Neuronal stem cell (in vitro differentiated cells): ENCODE results near the gene ABHD10.
A peak's percentile ranks its signal among the peaks of the same experiment; 100 is the strongest.

Experiments used
- DNase-seq: peaks from one replicate; pipeline ENCODE4 v3.0.0-alpha.2; 2013; ENCODE audit warnings: low spot score
- H2AFZ ChIP-seq: one replicate; pipeline ENCODE4 v1.6.1; 2013; ENCODE audit warnings: mild to moderate bottlenecking, low read length, inconsistent platforms
- H2AK5ac ChIP-seq: 2 replicates; pipeline ENCODE4 v1.6.1; 2013; ENCODE audit warnings: low read depth, mild to moderate bottlenecking, inconsistent platforms, low read length, moderate library complexity, mixed read lengths
- H2BK120ac ChIP-seq: 2 replicates; pipeline ENCODE4 v1.6.1; 2013; ENCODE audit warnings: low read depth, mild to moderate bottlenecking, inconsistent platforms, low read length, moderate library complexity, mixed read lengths
- H2BK12ac ChIP-seq: one replicate; pipeline ENCODE4 v1.6.1; 2013; ENCODE audit warnings: low read length, inconsistent platforms
- H2BK15ac ChIP-seq: 2 replicates; pipeline ENCODE4 v1.6.1; 2013; ENCODE audit warnings: mild to moderate bottlenecking, low read length, inconsistent platforms, mixed read lengths
- H2BK5ac ChIP-seq: one replicate; pipeline ENCODE4 v1.6.1; 2013; ENCODE audit warnings: inconsistent platforms, mild to moderate bottlenecking, low read length, moderate library complexity
- H3K14ac ChIP-seq: one replicate; pipeline ENCODE4 v1.6.1; 2013; ENCODE audit warnings: low read length, inconsistent platforms
- H3K18ac ChIP-seq: 2 replicates; pipeline ENCODE4 v1.6.1; 2013; ENCODE audit warnings: low read length, inconsistent platforms
- H3K23ac ChIP-seq: 2 replicates; pipeline ENCODE4 v1.6.1; 2013; ENCODE audit warnings: low read depth, mild to moderate bottlenecking, mixed read lengths, low read length, inconsistent platforms; ENCODE audit not compliant: poor library complexity
- H3K27ac ChIP-seq: replicated peaks from 3 replicates; pipeline ENCODE4 v1.5.1; 2013; ENCODE audit warnings: low read length, inconsistent platforms
- H3K27me3 ChIP-seq, 3 experiments: 2 replicates each; pipeline ENCODE4 v1.6.1; 2013; ENCODE audit warnings: low read length in 3 of 3, mild to moderate bottlenecking in 2 of 3, inconsistent platforms in 1 of 3, low read depth in 1 of 3, mixed read lengths in 1 of 3, moderate library complexity in 1 of 3; ENCODE audit not compliant: control insufficient read depth in 3 of 3, insufficient read depth in 3 of 3
- H3K36me3 ChIP-seq, 2 donors: replicated peaks in 1 of 2; 2 replicates each; pipeline ENCODE4 v1.6.1; 2013; ENCODE audit warnings: low read length in 2 of 2; ENCODE audit not compliant: control insufficient read depth in 2 of 2, insufficient read depth in 2 of 2
- H3K4ac ChIP-seq: 2 replicates; pipeline ENCODE4 v1.6.1; 2013; ENCODE audit warnings: inconsistent platforms, mild to moderate bottlenecking, low read length, moderate library complexity
- H3K4me1 ChIP-seq, 2 donors: 1 replicate in 1 of 2; 2 replicates in 1 of 2; pipeline ENCODE4 v1.6.1; 2013; ENCODE audit warnings: low read length in 2 of 2, low read depth in 1 of 2; ENCODE audit not compliant: control insufficient read depth in 2 of 2, insufficient read depth in 1 of 2
- H3K4me2 ChIP-seq: one replicate; pipeline ENCODE4 v1.6.1; 2013; ENCODE audit warnings: mild to moderate bottlenecking, low read length, inconsistent platforms; ENCODE audit not compliant: insufficient read depth, poor library complexity, severe bottlenecking
- H3K4me3 ChIP-seq, 2 donors: 2 replicates each; pipeline ENCODE4 v1.5.1; 2013; ENCODE audit warnings: low read length in 2 of 2, mild to moderate bottlenecking in 2 of 2, inconsistent platforms in 1 of 2, moderate library complexity in 1 of 2
- H3K79me1 ChIP-seq: one replicate; pipeline ENCODE4 v1.6.1; 2013; ENCODE audit warnings: low read depth, mild to moderate bottlenecking, inconsistent platforms, low read length, moderate library complexity
- H3K9ac ChIP-seq: one replicate; pipeline ENCODE4 v1.6.1; 2013; ENCODE audit warnings: mild to moderate bottlenecking, low read depth, low read length, inconsistent platforms; ENCODE audit not compliant: poor library complexity
- H3K9me3 ChIP-seq, 2 donors: replicated peaks in 1 of 2; 2 replicates each; pipeline versions ENCODE3 to v1.6.1; 2013; ENCODE audit warnings: low read length in 2 of 2, mild to moderate bottlenecking in 2 of 2, inconsistent platforms in 1 of 2, low read depth in 1 of 2, mixed read lengths in 1 of 2, moderate library complexity in 1 of 2; ENCODE audit not compliant: control insufficient read depth in 2 of 2, insufficient read depth in 1 of 2
- H4K8ac ChIP-seq: one replicate; pipeline ENCODE4 v1.6.1; 2013; ENCODE audit warnings: low read depth, mild to moderate bottlenecking, inconsistent platforms, low read length, moderate library complexity
- H4K91ac ChIP-seq: one replicate; pipeline ENCODE4 v1.6.1; 2013; ENCODE audit warnings: low read length, low read depth, mild to moderate bottlenecking, inconsistent platforms; ENCODE audit not compliant: poor library complexity
- WGBS, 2 donors: extraction: QIAGEN DNeasy Blood & Tissue Kit; methylation state at CpG; one replicate each; pipeline ENCODE4 v1.1.7; 2013; ENCODE audit warnings: missing lambda C conversion rate in 2 of 2, mixed read lengths in 1 of 2; ENCODE audit not compliant: insufficient read length in 2 of 2, insufficient replicate concordance in 1 of 2; ENCODE audit errors: extremely low coverage in 2 of 2; 5-methylcytosine and 5-hydroxymethylcytosine counted together

The ABHD10 gene

DNA sequence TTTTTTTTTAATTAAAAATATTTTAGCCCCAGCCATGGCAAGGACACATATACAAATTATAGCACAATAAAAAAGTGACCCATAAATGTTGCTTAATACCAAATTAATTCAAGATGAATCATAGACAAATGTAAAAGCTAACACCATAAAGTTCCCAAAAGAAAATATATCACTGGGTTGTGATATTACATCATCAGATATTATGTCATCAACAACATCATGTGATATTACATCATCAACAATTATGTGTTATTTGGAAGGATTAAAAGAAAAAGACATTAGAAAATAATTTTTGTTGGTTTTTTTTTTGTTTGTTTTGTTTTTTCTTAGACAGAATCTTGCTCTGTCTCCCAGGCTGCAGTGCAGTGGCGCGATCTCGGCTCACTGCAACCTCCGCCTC lies 34.5 kb upstream of the ABHD10 start:
- Histone ChIP-seq H3K79me1 (no peaks in the 10 kb centered on the region), H4K91ac (no peak overlapping the region), H2BK15ac (no peak overlapping the region), H3K18ac (no peak overlapping the region), H2BK5ac (no peak overlapping the region), H3K4me3 (no peak overlapping the region), H3K4me2 (no peak overlapping the region), H2AK5ac (no peak overlapping the region), H2AFZ (no peak overlapping the region), H3K4ac (no peak overlapping the region), H3K36me3 (peaks cover 0 to 82% of the 10 kb centered on the region in 2 donors), H2BK120ac (no peak overlapping the region), H3K9ac (no peak overlapping the region), H3K27me3 (no peaks in the 10 kb centered on the region), H3K4me1 (peaks cover 0 to 17% of the 10 kb centered on the region in 2 donors), H3K14ac (no peak overlapping the region), H2BK12ac (no peak overlapping the region), H3K23ac (no peak overlapping the region), H3K9me3 (peaks cover 0 to 3% of the 10 kb centered on the region in 2 donors), H3K27ac (no peak overlapping the region), H4K8ac (no peak overlapping the region)
- no peak for DNase-seq
- no CpG with 5 or more reads among the region's 4 CpGs for WGBS, 2 donors

- H2BK5ac ChIP-seq, result no peak overlapping the region
- no peak overlapping the region for H2BK120ac ChIP-seq
- H3K27ac ChIP-seq, result no peak overlapping the region
- no peak overlapping the region for H4K8ac ChIP-seq
- H2BK12ac ChIP-seq, result no peak overlapping the region
- no peak overlapping the region for H3K4me2 ChIP-seq
- no peak overlapping the region for H2AK5ac ChIP-seq
- H3K9me3 ChIP-seq, result peaks cover 0 to 3% of the 10 kb centered on the region in 2 donors
- no peak overlapping the region for H3K9ac ChIP-seq
- H3K4me3 ChIP-seq, result no peak overlapping the region
- H3K4me1 ChIP-seq, result peaks cover 0 to 17% of the 10 kb centered on the region in 2 donors
- no peak for DNase-seq
- H2BK15ac ChIP-seq, result no peak overlapping the region
- no peaks in the 10 kb centered on the region for H3K27me3 ChIP-seq
- WGBS, 2 donors, result no CpG with 5 or more reads among the region's 1 CpG
- no peak overlapping the region for H3K14ac ChIP-seq
- no peak overlapping the region for H4K91ac ChIP-seq
- H3K23ac ChIP-seq, result no peak overlapping the region
- H3K36me3 ChIP-seq, result peaks cover 0 to 80% of the 10 kb centered on the region in 2 donors
- no peak overlapping the region for H2AFZ ChIP-seq
- H3K4ac ChIP-seq, result no peak overlapping the region
- no peak overlapping the region for H3K18ac ChIP-seq
- no peaks in the 10 kb centered on the region for H3K79me1 ChIP-seq
Measured at GRCh38 chr3:111947231-111947630, 31.6 kb upstream of the ABHD10 start.

GRCh38 chr3:111948786-111949185 lies 30.0 kb upstream of the ABHD10 start:
- peak overlapping the region in 1 of 2 donors; percentile 18 for H3K4me3 ChIP-seq
- no peak for DNase-seq
- no peak overlapping the region for H3K27ac ChIP-seq
- H2BK120ac ChIP-seq, result no peak overlapping the region
- H2BK15ac ChIP-seq, result no peak overlapping the region
- no peak overlapping the region for H2AK5ac ChIP-seq
- no CpG with 5 or more reads among the region's 9 CpGs for WGBS, 2 donors
- no peak overlapping the region for H2BK12ac ChIP-seq
- no peak overlapping the region for H3K23ac ChIP-seq
- peaks cover 0 to 80% of the 10 kb centered on the region in 2 donors for H3K36me3 ChIP-seq
- no peak overlapping the region for H2AFZ ChIP-seq
- no peak overlapping the region for H3K14ac ChIP-seq
- H4K8ac ChIP-seq, result no peak overlapping the region
- H3K4me2 ChIP-seq, result no peak overlapping the region
- no peak overlapping the region for H4K91ac ChIP-seq
- H3K27me3 ChIP-seq, result no peaks in the 10 kb centered on the region
- H3K9ac ChIP-seq, result no peak overlapping the region
- H3K79me1 ChIP-seq, result no peaks in the 10 kb centered on the region
- H3K9me3 ChIP-seq, result peaks cover 0 to 3% of the 10 kb centered on the region in 2 donors
- H3K18ac ChIP-seq, result no peak overlapping the region
- no peak overlapping the region for H2BK5ac ChIP-seq
- H3K4ac ChIP-seq, result no peak overlapping the region
- H3K4me1 ChIP-seq, result peaks cover 2 to 17% of the 10 kb centered on the region in 2 donors

GRCh38 chr3:111949712-111950111 lies 29.1 kb upstream of the ABHD10 start:
- no peak overlapping the region for H2BK15ac ChIP-seq

More at GRCh38 chr3:111949712-111950111, 29.1 kb upstream of the ABHD10 start:
- H3K27ac ChIP-seq, result no peak overlapping the region
- peaks cover 0 to 3% of the 10 kb centered on the region in 2 donors for H3K9me3 ChIP-seq
- no peak overlapping the region for H2BK120ac ChIP-seq
- no peak overlapping the region for H4K8ac ChIP-seq
- no peak overlapping the region for H3K14ac ChIP-seq
- no peak overlapping the region for H2AK5ac ChIP-seq
- peaks cover 0 to 81% of the 10 kb centered on the region in 2 donors for H3K36me3 ChIP-seq
- WGBS, 2 donors, result no CpG with 5 or more reads among the region's 3 CpGs
- H3K4me1 ChIP-seq, result peaks cover 2 to 17% of the 10 kb centered on the region in 2 donors
- H2BK12ac ChIP-seq, result no peak overlapping the region
- H4K91ac ChIP-seq, result no peak overlapping the region
- no peak overlapping the region for H3K4me2 ChIP-seq
- H2AFZ ChIP-seq, result no peak overlapping the region
- H3K9ac ChIP-seq, result no peak overlapping the region
- H3K4me3 ChIP-seq, result no peak overlapping the region
- DNase-seq, result no peak
- H3K4ac ChIP-seq, result no peak overlapping the region
- H3K18ac ChIP-seq, result no peak overlapping the region
- no peak overlapping the region for H3K23ac ChIP-seq
- no peaks in the 10 kb centered on the region for H3K27me3 ChIP-seq
- H2BK5ac ChIP-seq, result no peak overlapping the region
- H3K79me1 ChIP-seq, result no peaks in the 10 kb centered on the region
